WI38 (cell line): Measurements from ENCODE around the gene DLD.
"Not testable (repeated sequence)": the region's sequence is repeated elsewhere in the genome, so short reads cannot be mapped to it uniquely, and the experiment has no call there.

Source experiments
- H3K4me3 ChIP-seq: 2 replicates; pipeline ENCODE4 v1.5.1; 2011; ENCODE audit warnings: low read depth, mild to moderate bottlenecking, control low read depth, low read length
- TF ChIP-seq, protein P1 (sequence below): IDR thresholded peaks from 2 replicates; pipeline ENCODE4 v1.5.1; 2012; ENCODE audit warnings: low read depth, mild to moderate bottlenecking, control low read depth, low read length

Gene DLD

DNA sequence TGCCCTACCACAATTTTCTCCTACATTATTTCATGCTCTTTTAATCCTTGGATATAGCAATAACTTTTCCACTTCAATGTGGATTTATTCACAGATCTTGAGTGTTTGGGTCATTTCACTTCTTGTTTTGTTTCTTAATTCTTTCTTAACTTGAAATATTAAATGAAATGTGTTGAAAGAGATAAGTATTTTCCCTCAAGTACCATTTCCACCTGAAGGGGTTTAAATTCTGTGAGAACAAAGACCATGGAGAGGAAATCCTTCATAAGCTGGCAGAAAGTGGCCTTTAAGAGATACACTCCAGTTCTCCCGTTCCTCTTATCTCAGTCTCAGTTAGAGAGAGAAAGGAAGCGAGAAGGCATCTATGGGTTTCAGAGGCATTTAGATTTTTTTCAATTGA is 14.1 kb upstream of the DLD start:
- H3K4me3 ChIP-seq, result no peak overlapping the region
- TF ChIP-seq, protein P1, sequence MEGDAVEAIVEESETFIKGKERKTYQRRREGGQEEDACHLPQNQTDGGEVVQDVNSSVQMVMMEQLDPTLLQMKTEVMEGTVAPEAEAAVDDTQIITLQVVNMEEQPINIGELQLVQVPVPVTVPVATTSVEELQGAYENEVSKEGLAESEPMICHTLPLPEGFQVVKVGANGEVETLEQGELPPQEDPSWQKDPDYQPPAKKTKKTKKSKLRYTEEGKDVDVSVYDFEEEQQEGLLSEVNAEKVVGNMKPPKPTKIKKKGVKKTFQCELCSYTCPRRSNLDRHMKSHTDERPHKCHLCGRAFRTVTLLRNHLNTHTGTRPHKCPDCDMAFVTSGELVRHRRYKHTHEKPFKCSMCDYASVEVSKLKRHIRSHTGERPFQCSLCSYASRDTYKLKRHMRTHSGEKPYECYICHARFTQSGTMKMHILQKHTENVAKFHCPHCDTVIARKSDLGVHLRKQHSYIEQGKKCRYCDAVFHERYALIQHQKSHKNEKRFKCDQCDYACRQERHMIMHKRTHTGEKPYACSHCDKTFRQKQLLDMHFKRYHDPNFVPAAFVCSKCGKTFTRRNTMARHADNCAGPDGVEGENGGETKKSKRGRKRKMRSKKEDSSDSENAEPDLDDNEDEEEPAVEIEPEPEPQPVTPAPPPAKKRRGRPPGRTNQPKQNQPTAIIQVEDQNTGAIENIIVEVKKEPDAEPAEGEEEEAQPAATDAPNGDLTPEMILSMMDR, result no peak

DNA sequence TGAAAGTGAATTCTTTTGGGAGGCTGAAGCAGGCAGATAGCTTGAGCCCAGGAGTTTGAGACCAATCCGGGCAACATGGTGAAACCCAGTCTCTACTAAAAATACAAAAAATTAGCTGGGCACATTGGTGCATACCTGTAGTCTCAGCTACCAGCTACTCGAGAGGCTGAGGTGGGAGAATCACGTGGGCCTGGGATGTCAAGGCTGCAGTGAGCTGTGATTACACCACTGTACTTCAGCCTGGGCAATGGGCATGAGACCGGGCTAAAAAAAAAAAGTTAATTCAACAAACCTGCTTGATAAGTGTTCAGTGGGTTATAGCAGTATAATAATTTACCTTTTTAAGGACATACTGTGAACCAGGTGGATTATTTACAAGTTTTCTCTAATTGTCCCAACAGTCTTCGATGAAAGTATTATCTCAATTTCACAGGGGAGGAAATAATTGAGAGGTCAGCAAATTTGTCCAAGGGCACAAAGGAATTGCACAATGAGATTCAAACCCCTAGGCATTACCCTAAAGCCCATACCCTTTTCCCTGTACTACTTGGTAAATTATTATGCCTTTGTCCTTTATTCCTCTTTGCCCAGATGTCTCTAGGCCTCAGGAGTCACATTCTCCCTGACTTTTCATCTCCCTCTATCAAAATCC is 13.1 kb upstream of the DLD start:
- TF ChIP-seq, protein P1, result no peak
- no peak overlapping the region for H3K4me3 ChIP-seq

DNA sequence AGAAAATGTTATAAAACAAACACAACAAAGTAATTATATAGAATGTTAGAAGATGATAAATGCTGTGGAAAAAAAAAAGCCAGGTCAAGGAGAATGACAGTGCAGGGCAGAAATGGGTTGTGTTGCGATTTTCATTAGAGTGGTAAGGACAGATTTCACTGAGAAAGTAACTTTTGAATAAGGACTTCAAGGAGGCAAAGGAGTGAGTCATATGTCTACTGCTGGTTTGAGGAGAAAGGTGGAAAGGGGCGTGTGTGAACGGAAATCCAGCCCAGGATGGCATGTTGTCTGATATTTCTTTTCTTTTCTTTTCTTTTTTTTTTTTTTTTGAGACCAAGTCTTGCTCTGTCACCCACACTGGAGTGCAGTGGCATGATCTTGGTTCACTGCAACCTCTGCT is 12.3 kb upstream of the DLD start:
- no peak overlapping the region for H3K4me3 ChIP-seq
- TF ChIP-seq, protein P1, result no peak

DNA sequence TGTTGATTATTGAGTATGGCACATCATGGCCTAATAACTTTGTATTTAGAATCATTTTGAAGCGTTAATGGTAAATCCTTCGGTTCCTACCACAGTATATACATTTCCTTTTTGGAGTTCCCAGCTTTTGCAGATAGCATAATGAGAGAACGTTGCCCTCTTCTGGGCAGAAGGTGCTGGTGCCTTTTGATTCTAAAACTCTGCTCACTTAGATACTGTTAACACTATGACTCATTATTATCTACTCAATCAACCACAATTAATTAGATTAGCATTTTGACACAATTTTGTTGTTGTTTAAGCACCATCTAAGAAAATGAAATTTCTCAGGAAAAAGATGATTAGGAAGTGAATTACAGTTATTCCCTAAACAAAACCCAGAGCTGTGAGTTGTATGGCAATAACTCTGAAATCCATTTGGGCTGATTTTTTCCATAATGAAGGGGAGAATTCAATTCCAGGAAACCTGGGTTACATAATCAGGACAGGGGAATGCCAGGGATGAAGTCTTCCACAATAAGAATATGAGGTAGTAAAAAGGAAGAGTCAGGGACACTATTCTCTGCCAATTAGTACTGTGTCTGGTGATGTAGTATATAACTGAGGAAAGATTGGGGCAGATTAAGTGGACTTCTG is 11.5 kb upstream of the DLD start:
- H3K4me3 ChIP-seq, result no peak overlapping the region
- TF ChIP-seq, protein P1, result peak; percentile 60

DNA sequence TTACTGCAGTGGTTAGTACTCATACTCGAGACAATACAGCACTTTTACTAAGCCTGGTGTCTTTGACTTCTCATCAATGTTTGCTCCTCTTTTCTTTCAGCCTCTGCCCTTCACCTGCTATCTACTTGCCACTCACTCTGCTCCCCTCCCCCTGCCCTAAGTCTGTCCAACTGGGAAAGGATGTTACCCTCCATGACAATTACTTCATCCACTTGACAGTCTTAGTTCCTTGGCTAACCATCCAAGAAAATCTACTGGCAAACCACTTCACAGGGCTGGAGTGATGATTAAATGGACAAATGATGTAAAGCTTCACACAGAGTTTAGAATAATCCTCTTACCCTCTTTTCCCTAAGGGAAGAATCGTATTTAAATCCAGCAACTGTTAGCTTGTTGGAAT is 8.2 kb upstream of the DLD start:
- no peak overlapping the region for H3K4me3 ChIP-seq
- TF ChIP-seq, protein P1, result no peak

DNA sequence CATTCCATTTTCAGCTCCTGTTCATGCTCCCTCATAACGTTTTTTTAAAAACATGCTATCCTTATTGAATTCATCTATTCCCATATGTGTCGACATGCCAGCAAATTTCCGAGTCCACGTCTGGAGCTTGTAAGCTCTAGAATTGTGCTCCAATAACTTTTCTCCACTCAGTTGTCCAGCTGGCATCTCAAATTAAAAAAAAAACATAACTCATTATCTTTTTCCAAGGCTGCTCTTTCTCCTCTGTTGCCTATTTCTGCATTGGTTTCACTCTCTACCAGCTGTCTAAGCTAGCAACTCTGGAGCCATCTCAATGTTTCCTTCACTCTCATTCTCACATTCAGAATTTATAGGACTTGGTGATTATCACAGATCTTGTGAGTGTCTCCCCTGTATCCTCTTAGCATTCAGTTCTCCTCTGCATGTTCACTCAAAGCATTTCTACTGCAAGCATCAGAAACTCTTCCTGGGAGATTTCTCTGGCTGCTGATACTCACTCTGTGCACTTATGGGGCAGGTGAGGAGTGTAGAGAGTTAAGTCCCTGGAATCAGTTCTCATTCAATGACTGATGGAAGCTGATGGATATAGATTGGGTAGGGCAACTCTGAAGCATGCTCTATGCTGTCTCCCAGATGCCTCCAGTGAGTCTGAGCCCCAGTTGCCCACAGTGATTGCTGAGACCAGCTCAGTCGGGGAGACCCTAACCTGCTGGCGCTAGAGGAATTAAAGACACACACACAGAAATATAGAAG is 6.7 kb upstream of the DLD start:
- H3K4me3 ChIP-seq, result no peak overlapping the region
- TF ChIP-seq, protein P1, result no peak

DNA sequence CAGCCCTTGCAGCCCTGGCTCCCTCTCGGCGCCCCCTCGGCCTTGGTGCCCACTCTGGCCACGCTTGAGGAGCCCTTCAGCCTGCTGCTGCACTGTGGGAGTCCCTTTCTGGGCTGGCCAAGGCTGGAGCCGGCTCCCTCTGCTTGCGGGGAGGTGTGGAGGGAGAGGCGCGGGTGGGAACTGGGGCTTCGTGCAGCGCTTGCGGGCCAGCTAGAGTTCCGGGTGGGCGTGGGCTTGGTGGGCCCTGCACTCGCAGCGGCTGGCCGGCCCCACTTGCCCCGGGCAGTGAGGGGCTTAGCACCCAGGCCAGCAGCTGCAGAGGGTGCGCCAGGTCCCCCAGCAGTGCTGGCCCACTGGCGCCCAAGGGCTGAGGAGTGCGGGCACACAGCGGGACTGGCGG is 3.2 kb upstream of the DLD start:
- not testable (repeated sequence) for H3K4me3 ChIP-seq
